HG02970 (cell line): ENCODE results near the gene IL24.
"Not testable (repeated sequence)": the region's sequence is repeated elsewhere in the genome, so short reads cannot be mapped to it uniquely, and the experiment has no call there.

Experiments
- ATAC-seq: cut with Tn5 transposase; IDR thresholded peaks from one replicate; pipeline ENCODE4 v1.9.1; 2021; ENCODE audit warnings: mild to moderate bottlenecking, moderate library complexity, moderate number of reproducible peaks; ENCODE audit not compliant: unreplicated experiment, low FRiP score

The IL24 gene

GRCh38 chr1:206897175-206897574 lies at the start of gene IL24:
Gene IL24, plus strand, starts transcription at chr1:206897443. Its CDS starts 390 bp downstream, at chr1:206897833.
- no peak for ATAC-seq

- ATAC-seq = no peak
Measured at GRCh38 chr1:206847946-206848345, 49.3 kb upstream of the IL24 start.

- no peak for ATAC-seq
Measured at GRCh38 chr1:206850401-206850800, 46.8 kb upstream of the IL24 start.

GRCh38 chr1:206851341-206852010 lies 45.8 kb upstream of the IL24 start:
- no peak for ATAC-seq

GRCh38 chr1:206852662-206853061 lies 44.6 kb upstream of the IL24 start:
- ATAC-seq = not testable (repeated sequence)

- not testable (repeated sequence) for ATAC-seq
Measured at GRCh38 chr1:206853696-206854095, 43.5 kb upstream of the IL24 start.

GRCh38 chr1:206854401-206855129 lies 42.7 kb upstream of the IL24 start:
- no peak for ATAC-seq

- ATAC-seq = no peak
Measured at GRCh38 chr1:206855859-206856258, 41.4 kb upstream of the IL24 start.

GRCh38 chr1:206856674-206857464 lies 40.4 kb upstream of the IL24 start:
- ATAC-seq = no peak

- ATAC-seq = no peak
Measured at GRCh38 chr1:206859082-206859521, 38.1 kb upstream of the IL24 start.

GRCh38 chr1:206860165-206860564 lies 37.1 kb upstream of the IL24 start:
- no peak for ATAC-seq

- ATAC-seq = no peak
Measured at GRCh38 chr1:206863266-206863665, 34.0 kb upstream of the IL24 start.

- ATAC-seq = no peak
Measured at GRCh38 chr1:206864939-206865671, 32.1 kb upstream of the IL24 start, which contains the start of gene IL20. Gene IL20, plus strand, starts transcription at chr1:206865623. Its CDS starts 230 bp downstream, at chr1:206865853.

GRCh38 chr1:206866062-206866461 lies 31.2 kb upstream of the IL24 start:
- ATAC-seq = no peak

GRCh38 chr1:206867239-206867638 lies 30.0 kb upstream of the IL24 start:
- ATAC-seq = no peak

GRCh38 chr1:206867716-206868115 lies 29.5 kb upstream of the IL24 start:
- ATAC-seq = no peak

GRCh38 chr1:206868264-206868663 lies 29.0 kb upstream of the IL24 start:
- ATAC-seq = no peak

- ATAC-seq = no peak
Measured at GRCh38 chr1:206872139-206872538, 25.1 kb upstream of the IL24 start.

GRCh38 chr1:206873603-206874188 lies 23.5 kb upstream of the IL24 start:
- no peak for ATAC-seq

GRCh38 chr1:206875752-206876377 lies 21.4 kb upstream of the IL24 start:
- ATAC-seq = no peak
